DMS153 treated with DMSO at 0.1 percent for 48 hours (cell line): ENCODE data around the gene MKLN1.
A peak's percentile ranks its signal among the peaks of the same experiment; 100 is the strongest.
"Not testable (repeated sequence)": the region's sequence is repeated elsewhere in the genome, so short reads cannot be mapped to it uniquely, and the experiment has no call there.

ENCODE experiments used
- DNase-seq: peaks from one replicate; lab custom pipeline; 2025; ENCODE audit not compliant: unreplicated experiment; lab: John Stamatoyannopoulos, UW

MKLN1 gene

GRCh38 chr7:131307627-131308026 lies 20.0 kb upstream of the MKLN1 start:
- no peak for DNase-seq

- no peak for DNase-seq
These were observed 14.8 kb upstream of the MKLN1 start for GRCh38 chr7:131312838-131313237.

- no peak for DNase-seq
These were observed 7.1 kb upstream of the MKLN1 start for GRCh38 chr7:131320603-131321002.

GRCh38 chr7:131321656-131322055 lies 6.0 kb upstream of the MKLN1 start:
- no peak for DNase-seq

GRCh38 chr7:131322061-131322460 lies 5.6 kb upstream of the MKLN1 start:
- DNase-seq, result no peak

GRCh38 chr7:131322861-131323260 lies 4.8 kb upstream of the MKLN1 start:
- DNase-seq, result no peak

- DNase-seq, result no peak
These were observed 2.4 kb upstream of the MKLN1 start for GRCh38 chr7:131325179-131325840.

- no peak for DNase-seq
These were observed 1.1 kb upstream of the MKLN1 start for GRCh38 chr7:131326576-131326975.

- DNase-seq, result peak; percentile 43
These were observed 539 bp upstream of the MKLN1 start for GRCh38 chr7:131327049-131327625.

GRCh38 chr7:131328377-131329175 lies 900 bp downstream of the MKLN1 start:
- DNase-seq, result peak; percentile 42

GRCh38 chr7:131329176-131329570 lies 1.5 kb downstream of the MKLN1 start:
- DNase-seq, result no peak

GRCh38 chr7:131330299-131330698 lies 2.6 kb downstream of the MKLN1 start:
- no peak for DNase-seq

- no peak for DNase-seq
These were observed 4.1 kb downstream of the MKLN1 start for GRCh38 chr7:131331806-131332205.

GRCh38 chr7:131332729-131333128 lies 5.1 kb downstream of the MKLN1 start:
- DNase-seq, result not testable (repeated sequence)

- DNase-seq, result no peak
These were observed 8.1 kb downstream of the MKLN1 start for GRCh38 chr7:131335639-131336381.

GRCh38 chr7:131336956-131337355 lies 9.3 kb downstream of the MKLN1 start:
- no peak for DNase-seq

GRCh38 chr7:131338173-131338572 lies 10.5 kb downstream of the MKLN1 start:
- DNase-seq, result no peak

- DNase-seq, result no peak
These were observed 11.2 kb downstream of the MKLN1 start for GRCh38 chr7:131338691-131339390.

- DNase-seq, result no peak
These were observed 14.0 kb downstream of the MKLN1 start for GRCh38 chr7:131341690-131342089.

- no peak for DNase-seq
These were observed 15.3 kb downstream of the MKLN1 start for GRCh38 chr7:131342864-131343442.
